PC-9 (cell line): ENCODE results near the gene IL5. TPM values are rescaled to one million over a fixed set of nuclear protein-coding genes. Genes with fewer than 3 reads are reported as not detected.

Experiments
- BruUV-seq: library from RNA; stranded (reverse); fragments of 400-500 nt; replicated peaks from 2 replicates; lab custom pipeline; 2021; lab: Mats Ljungman, UMichigan
- CTCF ChIA-PET: fragments of 300-600 bp; sonication (Branson Sonifier 250); formaldehyde crosslinking; loops from one replicate; lab custom pipeline; 2022; ENCODE audit warnings: antibody characterized with exemption; lab: Charles Lee
- POLR2A ChIA-PET: fragments of 300-600 bp; sonication (Branson Sonifier 250); formaldehyde crosslinking; loops from one replicate; lab custom pipeline; 2022; ENCODE audit warnings: antibody characterized with exemption; ENCODE audit not compliant: unreplicated experiment; lab: Charles Lee
- DNase-seq, 2 experiments: peaks; one replicate each; pipeline versions ENCODE4 v3.0.0 to v3.0.0-alpha.2; 2015 to 2022; ENCODE audit warnings: mixed read lengths in 1 of 2
- H2AFZ ChIP-seq: fragments of 200-600 bp; sonication (generic); 2 replicates; pipeline ENCODE4 v1.8.1; 2017; ENCODE audit warnings: antibody characterized with exemption
- H3F3A ChIP-seq: fragments of 200-600 bp; sonication (generic); 2 replicates; pipeline ENCODE4 v1.8.1; 2017; ENCODE audit warnings: antibody characterized with exemption, mild to moderate bottlenecking, low read depth; ENCODE audit not compliant: insufficient read depth
- H3K27ac ChIP-seq: fragments of 200-600 bp; sonication (generic); 2 replicates; pipeline ENCODE4 v1.6.1; 2016; ENCODE audit warnings: mixed run types
- H3K27me3 ChIP-seq: fragments of 200-600 bp; sonication (generic); 2 replicates; pipeline ENCODE4 v1.6.1; 2016; ENCODE audit warnings: low read depth, mixed run types; ENCODE audit not compliant: insufficient read depth
- H3K36me3 ChIP-seq: fragments of 200-600 bp; sonication (generic); 2 replicates; pipeline ENCODE4 v1.6.1; 2016; ENCODE audit warnings: low read depth, mixed run types
- H3K4me1 ChIP-seq: fragments of 200-600 bp; sonication (generic); replicated peaks from 2 replicates; pipeline ENCODE4 v1.6.1; 2016; ENCODE audit warnings: mixed run types; ENCODE audit not compliant: insufficient read depth
- H3K4me2 ChIP-seq: fragments of 200-600 bp; sonication (generic); 2 replicates; pipeline ENCODE4 v1.6.1; 2017; ENCODE audit warnings: mixed run types
- H3K4me3 ChIP-seq: fragments of 200-600 bp; sonication (generic); 2 replicates; pipeline ENCODE4 v1.6.1; 2016; ENCODE audit warnings: mixed run types
- H3K79me2 ChIP-seq: fragments of 200-600 bp; sonication (generic); 2 replicates; pipeline ENCODE4 v1.6.1; 2017; ENCODE audit warnings: low read depth, mixed run types
- H3K9me2 ChIP-seq: fragments of 200-600 bp; sonication (generic); 2 replicates; pipeline ENCODE4 v1.8.1; 2017; ENCODE audit warnings: mild to moderate bottlenecking; ENCODE audit not compliant: insufficient read depth
- H3K9me3 ChIP-seq: fragments of 200-600 bp; sonication (generic); 2 replicates; pipeline ENCODE4 v1.8.1; 2016; ENCODE audit warnings: low read depth; ENCODE audit not compliant: insufficient read depth
- H4K20me1 ChIP-seq: fragments of 200-600 bp; sonication (generic); 2 replicates; pipeline ENCODE4 v1.8.1; 2017; ENCODE audit not compliant: insufficient read depth
- EZH2 ChIP-seq: fragments of 200-600 bp; sonication (generic); IDR thresholded peaks from 2 replicates; pipeline ENCODE4 v1.8.0; 2017; ENCODE audit warnings: antibody characterized with exemption, low read depth
- intact Hi-C: fragments of 100-400 bp; cut with micrococcal nuclease; formaldehyde crosslinking; loops from one replicate; pipeline ENCODE4 v1.10.0; 2022; ENCODE audit not compliant: unreplicated experiment
- total RNA-seq: library from RNA; stranded (reverse); gene quantifications from 2 replicates; pipeline ENCODE4 v1.2.3, GENCODE V29; 2021
- TF ChIP-seq, protein P1 (sequence below): fragments of 200-600 bp; sonication (generic); conservative IDR thresholded peaks from 2 replicates; pipeline ENCODE4 v1.6.1; 2017; ENCODE audit warnings: mixed run types, antibody characterized with exemption, mild to moderate bottlenecking, moderate library complexity

The IL5 gene
- total RNA-seq, 1 experiment from 2014 or later, result not detected

DNA sequence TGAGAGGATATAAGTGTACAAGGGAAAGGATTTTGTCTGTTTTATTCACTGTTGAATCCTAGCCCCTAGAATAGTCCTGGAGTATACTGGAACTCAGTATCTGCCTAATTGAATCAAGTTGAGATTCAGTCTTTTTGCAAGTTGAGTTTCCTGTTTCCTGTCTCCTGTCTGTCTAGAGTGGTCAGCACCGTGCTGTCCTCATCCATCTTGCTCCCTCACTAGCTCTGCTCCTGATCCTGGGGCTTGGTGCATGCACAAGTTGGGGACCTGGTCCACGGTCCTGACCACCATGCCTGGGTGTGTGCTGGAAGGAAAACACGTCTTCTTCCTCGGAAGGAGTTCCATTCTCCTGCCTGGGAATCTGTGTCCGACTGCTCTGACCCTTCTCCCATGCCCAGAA lies 3.2 kb downstream of the IL5 start:
- no peaks in the 10 kb centered on the region for H4K20me1 ChIP-seq
- no peak for DNase-seq
- H3K36me3 ChIP-seq, result no peaks in the 10 kb centered on the region
- CTCF ChIA-PET, result no interaction called here
- H3K27ac ChIP-seq, result no peak overlapping the region
- H3K79me2 ChIP-seq, result no peaks in the 10 kb centered on the region
- H3K27me3 ChIP-seq, result peaks cover 3% of the 10 kb centered on the region; the same call in 1 of the 2 replicates
- no peaks in the 10 kb centered on the region for H3K4me1 ChIP-seq
- no peak overlapping the region for H2AFZ ChIP-seq
- no peak for TF ChIP-seq EZH2
- TF ChIP-seq, protein P1, sequence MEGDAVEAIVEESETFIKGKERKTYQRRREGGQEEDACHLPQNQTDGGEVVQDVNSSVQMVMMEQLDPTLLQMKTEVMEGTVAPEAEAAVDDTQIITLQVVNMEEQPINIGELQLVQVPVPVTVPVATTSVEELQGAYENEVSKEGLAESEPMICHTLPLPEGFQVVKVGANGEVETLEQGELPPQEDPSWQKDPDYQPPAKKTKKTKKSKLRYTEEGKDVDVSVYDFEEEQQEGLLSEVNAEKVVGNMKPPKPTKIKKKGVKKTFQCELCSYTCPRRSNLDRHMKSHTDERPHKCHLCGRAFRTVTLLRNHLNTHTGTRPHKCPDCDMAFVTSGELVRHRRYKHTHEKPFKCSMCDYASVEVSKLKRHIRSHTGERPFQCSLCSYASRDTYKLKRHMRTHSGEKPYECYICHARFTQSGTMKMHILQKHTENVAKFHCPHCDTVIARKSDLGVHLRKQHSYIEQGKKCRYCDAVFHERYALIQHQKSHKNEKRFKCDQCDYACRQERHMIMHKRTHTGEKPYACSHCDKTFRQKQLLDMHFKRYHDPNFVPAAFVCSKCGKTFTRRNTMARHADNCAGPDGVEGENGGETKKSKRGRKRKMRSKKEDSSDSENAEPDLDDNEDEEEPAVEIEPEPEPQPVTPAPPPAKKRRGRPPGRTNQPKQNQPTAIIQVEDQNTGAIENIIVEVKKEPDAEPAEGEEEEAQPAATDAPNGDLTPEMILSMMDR, result no peak
- intact Hi-C loops, result no loop called here
- H3K9me3 ChIP-seq, result no peaks in the 10 kb centered on the region
- no TSS peak for BruUV-seq
- POLR2A ChIA-PET, result no interaction called here
- H3K9me2 ChIP-seq, result no peaks in the 10 kb centered on the region
- H3K4me2 ChIP-seq, result no peak overlapping the region
- H3F3A ChIP-seq, result no peaks in the 10 kb centered on the region
- no peak overlapping the region for H3K4me3 ChIP-seq

DNA sequence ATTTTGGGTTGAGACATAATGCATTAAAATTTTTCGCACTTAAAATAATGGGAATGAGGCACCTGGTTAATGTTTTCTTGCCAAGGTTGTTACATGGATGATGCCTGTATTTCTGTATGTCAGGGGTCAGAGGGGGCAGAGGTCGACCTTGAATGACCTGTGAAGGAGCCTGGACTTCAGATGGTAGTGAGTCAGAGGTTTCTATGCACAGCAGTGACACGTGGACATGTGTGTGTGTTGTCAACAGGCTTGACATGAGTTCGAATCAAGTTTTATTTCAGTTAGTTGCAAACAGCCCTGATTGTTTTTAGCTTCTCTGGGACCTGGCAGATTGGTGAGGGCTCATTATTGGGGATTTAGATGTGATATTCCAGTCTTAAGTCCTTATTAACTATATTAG lies 3.6 kb downstream of the IL5 start:
- intact Hi-C loops, result no loop called here
- Histone ChIP-seq H4K20me1 (no peaks in the 10 kb centered on the region), H2AFZ (no peak overlapping the region), H3K4me1 (no peaks in the 10 kb centered on the region), H3K9me3 (no peaks in the 10 kb centered on the region), H3K9me2 (no peaks in the 10 kb centered on the region), H3K4me2 (no peak overlapping the region), H3K27ac (no peak overlapping the region), H3K36me3 (no peaks in the 10 kb centered on the region), H3K79me2 (no peaks in the 10 kb centered on the region), H3F3A (no peaks in the 10 kb centered on the region), H3K27me3 (peaks cover 3% of the 10 kb centered on the region; the same call in 1 of the 2 replicates), H3K4me3 (no peak overlapping the region)
- DNase-seq, result no peak
- TF ChIP-seq, protein P1, result no peak
- ChIA-PET POLR2A (no interaction called here), CTCF (no interaction called here)
- BruUV-seq, result no TSS peak

DNA sequence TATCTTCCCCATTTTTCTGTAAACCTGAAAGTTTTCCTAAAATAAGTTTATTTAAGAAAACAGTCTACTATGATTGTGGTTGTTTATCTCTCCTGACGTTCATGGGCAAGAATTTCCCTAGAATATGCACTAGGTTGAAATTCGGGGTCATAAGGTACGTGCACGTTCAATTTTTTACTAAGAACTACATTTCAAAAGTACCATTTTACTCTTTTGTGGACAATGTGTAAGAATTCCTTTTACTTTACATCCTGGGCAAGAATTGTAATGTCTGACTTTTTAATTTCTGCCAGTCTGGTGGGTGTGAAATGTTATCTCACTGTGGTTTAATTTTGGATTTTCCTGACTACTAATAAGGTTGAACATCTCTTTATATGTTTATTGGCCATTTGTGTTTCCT lies 12.4 kb downstream of the IL5 start:
- H2AFZ ChIP-seq, result no peak overlapping the region
- no TSS peak for BruUV-seq
- no peaks in the 10 kb centered on the region for H4K20me1 ChIP-seq
- no peak overlapping the region for H3K4me2 ChIP-seq
- H3K36me3 ChIP-seq, result no peaks in the 10 kb centered on the region
- peaks cover 3% of the 10 kb centered on the region; the same call in 1 of the 2 replicates for H3K27me3 ChIP-seq
- TF ChIP-seq, protein P1, result no peak
- TF ChIP-seq EZH2, result no peak
- DNase-seq, result no peak
- intact Hi-C loops, result no loop called here
- H3F3A ChIP-seq, result no peaks in the 10 kb centered on the region
- no peak overlapping the region for H3K27ac ChIP-seq
- H3K9me2 ChIP-seq, result no peaks in the 10 kb centered on the region
- no peaks in the 10 kb centered on the region for H3K4me1 ChIP-seq
- H3K9me3 ChIP-seq, result no peaks in the 10 kb centered on the region
- no peak overlapping the region for H3K4me3 ChIP-seq
- ChIA-PET POLR2A (no interaction called here), CTCF (no interaction called here)
- no peaks in the 10 kb centered on the region for H3K79me2 ChIP-seq
